GM12865 (cell line): ENCODE results near the gene POLA1.
"Not testable (repeated sequence)": the region's sequence is repeated elsewhere in the genome, so short reads cannot be mapped to it uniquely, and the experiment has no call there.

Experiments used
- DNase-seq: peaks from one replicate; pipeline ENCODE4 v3.0.0; 2010; ENCODE audit warnings: low read depth
- H3K4me3 ChIP-seq: 2 replicates; pipeline ENCODE4 v1.5.1; 2011; ENCODE audit warnings: mild to moderate bottlenecking, low read depth, low read length, control low read depth
- TF ChIP-seq, protein P1 (sequence below): IDR thresholded peaks from 2 replicates; pipeline ENCODE4 v1.5.1; 2011; ENCODE audit warnings: low read length, control low read depth, low read depth, inconsistent platforms; ENCODE audit not compliant: insufficient read depth; ENCODE audit errors: missing control alignments

The POLA1 gene

DNA sequence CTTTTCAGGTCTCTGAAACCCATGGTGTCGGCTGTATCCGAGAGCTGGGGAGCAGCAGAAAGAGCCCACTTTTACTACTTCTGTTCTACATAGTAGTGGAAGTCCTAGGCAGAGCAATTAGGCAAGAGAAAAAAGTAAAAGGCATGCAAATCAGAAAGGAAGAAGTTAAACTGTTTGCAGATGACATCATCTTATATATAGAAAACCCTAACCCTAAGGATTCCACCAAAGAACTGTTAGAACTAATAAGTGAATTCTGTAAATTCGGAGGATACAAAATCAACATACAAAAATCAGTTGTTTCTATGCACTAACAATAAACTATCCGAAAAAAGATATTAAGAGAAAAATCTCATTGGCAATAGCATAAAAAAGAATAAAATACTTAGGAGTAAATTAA, 95.3 kb downstream of the POLA1 start:
- no peak overlapping the region for H3K4me3 ChIP-seq
- TF ChIP-seq, protein P1, sequence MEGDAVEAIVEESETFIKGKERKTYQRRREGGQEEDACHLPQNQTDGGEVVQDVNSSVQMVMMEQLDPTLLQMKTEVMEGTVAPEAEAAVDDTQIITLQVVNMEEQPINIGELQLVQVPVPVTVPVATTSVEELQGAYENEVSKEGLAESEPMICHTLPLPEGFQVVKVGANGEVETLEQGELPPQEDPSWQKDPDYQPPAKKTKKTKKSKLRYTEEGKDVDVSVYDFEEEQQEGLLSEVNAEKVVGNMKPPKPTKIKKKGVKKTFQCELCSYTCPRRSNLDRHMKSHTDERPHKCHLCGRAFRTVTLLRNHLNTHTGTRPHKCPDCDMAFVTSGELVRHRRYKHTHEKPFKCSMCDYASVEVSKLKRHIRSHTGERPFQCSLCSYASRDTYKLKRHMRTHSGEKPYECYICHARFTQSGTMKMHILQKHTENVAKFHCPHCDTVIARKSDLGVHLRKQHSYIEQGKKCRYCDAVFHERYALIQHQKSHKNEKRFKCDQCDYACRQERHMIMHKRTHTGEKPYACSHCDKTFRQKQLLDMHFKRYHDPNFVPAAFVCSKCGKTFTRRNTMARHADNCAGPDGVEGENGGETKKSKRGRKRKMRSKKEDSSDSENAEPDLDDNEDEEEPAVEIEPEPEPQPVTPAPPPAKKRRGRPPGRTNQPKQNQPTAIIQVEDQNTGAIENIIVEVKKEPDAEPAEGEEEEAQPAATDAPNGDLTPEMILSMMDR, result no peak
- no peak for DNase-seq

DNA sequence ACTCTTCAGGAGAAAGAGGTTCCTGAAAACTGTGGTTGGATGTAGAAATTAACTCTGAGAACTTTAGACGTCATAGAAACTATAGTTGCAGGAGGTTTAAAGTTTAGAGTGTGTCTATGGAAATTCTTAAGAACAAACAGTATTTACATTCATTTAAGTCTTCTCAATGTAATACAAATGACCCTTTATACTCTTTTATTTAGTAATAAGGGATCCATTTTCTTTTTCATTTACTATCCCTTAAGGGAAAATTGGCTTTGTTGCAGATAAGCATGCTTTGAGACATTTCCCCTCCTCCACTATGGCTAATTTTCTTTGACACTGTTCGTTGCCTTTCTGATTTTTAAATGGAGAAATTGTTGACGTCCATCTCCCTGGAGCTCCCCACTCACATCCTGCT, 96.4 kb downstream of the POLA1 start:
- no peak overlapping the region for H3K4me3 ChIP-seq
- TF ChIP-seq, protein P1, result no peak
- DNase-seq, result no peak

DNA sequence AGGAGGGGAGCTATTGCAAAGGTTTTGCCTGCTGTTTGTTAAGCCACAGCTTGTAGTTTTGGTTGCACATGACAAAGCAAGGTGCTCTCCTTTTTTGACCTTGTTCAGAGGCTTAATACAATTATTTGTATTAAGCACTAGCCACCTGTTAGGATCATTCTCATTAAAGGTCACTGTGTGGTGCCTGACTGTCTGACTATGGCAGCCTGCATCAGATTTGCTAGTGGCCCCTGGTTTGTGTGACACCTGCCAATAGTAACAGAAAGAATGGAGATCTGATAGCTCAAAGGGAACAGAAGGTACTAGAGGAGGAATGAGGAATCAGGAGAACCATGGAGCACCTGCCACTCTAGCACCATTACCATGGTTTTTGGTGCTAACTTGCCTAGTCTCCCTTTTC, 102.5 kb downstream of the POLA1 start:
- TF ChIP-seq, protein P1, result no peak
- no peak overlapping the region for H3K4me3 ChIP-seq
- DNase-seq, result no peak

DNA sequence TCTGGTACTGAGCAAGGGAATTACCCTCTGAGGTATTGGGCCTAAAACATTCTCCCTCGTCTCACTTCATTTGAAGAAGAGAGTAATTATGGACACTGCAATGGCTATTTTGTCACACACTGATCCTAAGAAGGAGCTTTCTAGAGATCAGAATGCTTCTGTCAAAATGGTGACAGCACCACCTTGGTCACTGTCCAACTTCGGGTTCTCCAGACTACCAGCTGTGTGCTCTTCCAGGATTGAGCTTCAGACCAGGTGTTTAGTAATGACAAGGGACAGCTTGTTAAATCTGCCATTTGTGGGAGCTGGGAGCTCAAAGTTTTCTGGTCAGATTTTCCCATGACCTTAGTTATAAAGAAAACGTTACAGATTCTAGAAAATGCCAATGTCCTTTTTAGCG, 105.4 kb downstream of the POLA1 start:
- TF ChIP-seq, protein P1, result no peak
- H3K4me3 ChIP-seq, result no peak overlapping the region
- no peak for DNase-seq

DNA sequence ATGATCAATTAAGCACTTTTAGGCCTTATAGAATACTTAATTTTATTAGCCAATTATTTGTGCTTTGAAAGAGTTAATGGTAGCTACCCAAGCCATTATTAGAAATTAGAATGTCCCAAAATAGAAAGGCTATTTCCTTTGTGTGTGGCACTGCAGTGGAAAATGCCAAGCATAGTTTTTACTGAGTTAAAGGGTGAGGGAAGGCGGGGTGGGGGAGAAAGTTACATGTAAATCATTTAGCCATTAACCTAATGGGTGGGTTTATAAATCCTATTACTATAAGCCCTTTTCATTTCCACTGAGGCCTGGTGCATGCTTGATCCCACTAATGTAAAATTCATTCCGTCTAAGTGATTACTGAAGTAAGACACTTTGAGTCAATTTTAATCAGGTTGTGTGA, 105.8 kb downstream of the POLA1 start:
- H3K4me3 ChIP-seq, result no peak overlapping the region
- TF ChIP-seq, protein P1, result no peak
- DNase-seq, result no peak

DNA sequence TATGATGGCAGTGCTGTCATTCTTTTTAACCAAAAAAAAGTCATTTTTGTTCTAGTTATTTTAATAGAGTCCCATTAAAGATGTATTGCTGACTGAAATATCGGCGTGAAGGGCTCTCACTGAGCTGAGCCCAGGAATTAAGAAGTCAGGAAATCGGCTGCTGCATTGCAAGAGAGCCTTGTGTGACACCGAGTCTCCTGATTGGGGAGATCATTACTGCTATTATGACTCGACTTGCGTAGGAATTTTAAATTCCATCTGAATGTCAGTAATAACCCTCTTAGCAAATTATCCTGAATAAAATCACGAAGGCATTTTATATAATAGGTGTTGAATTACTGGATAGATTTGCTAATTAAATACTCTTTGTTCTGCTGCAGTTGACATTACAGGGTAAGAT, 111.5 kb downstream of the POLA1 start:
- TF ChIP-seq, protein P1, result no peak
- no peak overlapping the region for H3K4me3 ChIP-seq
- no peak for DNase-seq

DNA sequence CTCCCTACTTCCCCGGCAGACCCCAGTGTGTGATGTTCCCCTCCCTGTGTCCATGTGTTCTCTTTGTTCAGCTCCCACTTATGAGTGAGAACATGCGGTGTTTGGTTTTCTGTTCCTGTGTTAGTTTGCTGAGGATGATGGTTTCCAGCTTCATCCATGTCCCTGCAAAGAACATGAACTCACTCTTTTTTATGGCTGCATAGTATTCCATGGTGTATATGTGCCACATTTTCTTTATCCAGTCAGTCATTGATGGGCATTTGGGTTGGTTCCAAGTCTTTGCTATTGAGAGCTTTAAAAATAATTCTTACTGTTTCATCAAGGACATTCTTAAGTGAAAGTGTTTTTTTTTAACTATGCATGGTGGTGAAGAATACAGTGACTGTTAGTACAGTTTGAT, 126.1 kb downstream of the POLA1 start:
- DNase-seq, H3K4me3 ChIP-seq: not testable (repeated sequence)

DNA sequence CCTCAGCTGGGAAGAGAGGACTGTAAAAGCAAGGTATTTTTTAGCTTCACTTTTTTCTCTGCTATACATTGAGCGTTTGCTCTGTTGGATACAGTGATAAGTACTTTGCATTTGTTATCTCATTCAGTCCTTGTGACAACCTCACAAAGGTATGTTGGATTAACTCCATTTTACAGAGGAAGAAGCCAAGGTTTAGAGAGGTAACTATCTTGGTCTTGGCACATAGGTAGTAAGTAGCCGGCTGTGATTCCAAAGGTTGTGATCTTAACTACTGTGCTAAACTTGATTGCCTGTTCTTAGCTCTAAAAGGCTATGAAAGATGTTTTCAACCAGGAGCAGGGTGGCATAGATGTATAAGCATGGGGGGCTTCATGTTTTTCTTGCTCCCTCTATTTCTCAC, 134.4 kb downstream of the POLA1 start:
- DNase-seq, result no peak
- H3K4me3 ChIP-seq, result no peak overlapping the region
- TF ChIP-seq, protein P1, result no peak
